HG02870 (cell line): ENCODE data around the gene IFNA14.
A peak's percentile ranks its signal among the peaks of the same experiment; 100 is the strongest.
"Not testable (repeated sequence)": the region's sequence is repeated elsewhere in the genome, so short reads cannot be mapped to it uniquely, and the experiment has no call there.

Experiments
- ATAC-seq: cut with Tn5 transposase; IDR thresholded peaks from one replicate; pipeline ENCODE4 v1.9.1; 2021; ENCODE audit warnings: mild to moderate bottlenecking, moderate library complexity; ENCODE audit not compliant: unreplicated experiment

IFNA14 gene

GRCh38 chr9:21217211-21217610 lies 22.6 kb downstream of the IFNA14 start, which contains the start of gene IFNA16:
Gene IFNA16 (minus strand): TSS chr9:21217311. CDS start chr9:21217305, 6 bp downstream.
- ATAC-seq: not testable (repeated sequence)

- ATAC-seq: peak; percentile 85
Observed at GRCh38 chr9:21213411-21214326, 26.1 kb downstream of the IFNA14 start.

- not testable (repeated sequence) for ATAC-seq
Observed at GRCh38 chr9:21212160-21212559, 27.6 kb downstream of the IFNA14 start.

- ATAC-seq: not testable (repeated sequence)
Observed at GRCh38 chr9:21210782-21211181, 29.0 kb downstream of the IFNA14 start.

- ATAC-seq: no peak
Observed at GRCh38 chr9:21210311-21210710, 29.5 kb downstream of the IFNA14 start.

- ATAC-seq: not testable (repeated sequence)
Observed at GRCh38 chr9:21207043-21207442, 32.8 kb downstream of the IFNA14 start, which contains the start of gene IFNA10. Gene IFNA10 (minus strand): TSS chr9:21207143. CDS start chr9:21207097, 46 bp downstream.

- no peak for ATAC-seq
Observed at GRCh38 chr9:21205204-21205603, 34.6 kb downstream of the IFNA14 start.

- not testable (repeated sequence) for ATAC-seq
Observed at GRCh38 chr9:21202105-21202504, 37.7 kb downstream of the IFNA14 start, which contains the start of gene IFNA7. Gene IFNA7 (minus strand): TSS chr9:21202205. CDS start chr9:21202165, 40 bp downstream.

- peak; percentile 93 for ATAC-seq
Observed at GRCh38 chr9:21194867-21195776, 44.7 kb downstream of the IFNA14 start.
